Activated T-cell treated with anti-CD3 and anti-CD28 coated beads, Interleukin-2, amount 50 U/mL, for 24 hours (primary cell): ENCODE results near the gene GLB1L3.
"Not testable (repeated sequence)": the region's sequence is repeated elsewhere in the genome, so short reads cannot be mapped to it uniquely, and the experiment has no call there.

Source experiments
- DNase-seq: peaks from one replicate; pipeline ENCODE4 v3.0.0-alpha.2; 2020
- H3K27ac Mint-ChIP-seq: 2 replicates; pipeline ENCODE4 v1.8.0; 2020; ENCODE audit warnings: mild to moderate bottlenecking, mixed read lengths
- H3K27me3 Mint-ChIP-seq: 2 replicates; pipeline ENCODE4 v1.8.0; 2020; ENCODE audit warnings: mixed read lengths
- H3K36me3 Mint-ChIP-seq: 2 replicates; pipeline ENCODE4 v1.8.0; 2020; ENCODE audit warnings: low read depth, mixed read lengths
- H3K4me1 Mint-ChIP-seq: 2 replicates; pipeline ENCODE4 v1.8.0; 2020; ENCODE audit warnings: low read depth, mixed read lengths
- H3K4me3 Mint-ChIP-seq: 2 replicates; pipeline ENCODE4 v1.8.0; 2020; ENCODE audit warnings: mild to moderate bottlenecking, moderate library complexity, mixed read lengths
- H3K9me3 Mint-ChIP-seq: 2 replicates; pipeline ENCODE4 v1.8.0; 2020; ENCODE audit warnings: mixed read lengths

GLB1L3 gene

DNA sequence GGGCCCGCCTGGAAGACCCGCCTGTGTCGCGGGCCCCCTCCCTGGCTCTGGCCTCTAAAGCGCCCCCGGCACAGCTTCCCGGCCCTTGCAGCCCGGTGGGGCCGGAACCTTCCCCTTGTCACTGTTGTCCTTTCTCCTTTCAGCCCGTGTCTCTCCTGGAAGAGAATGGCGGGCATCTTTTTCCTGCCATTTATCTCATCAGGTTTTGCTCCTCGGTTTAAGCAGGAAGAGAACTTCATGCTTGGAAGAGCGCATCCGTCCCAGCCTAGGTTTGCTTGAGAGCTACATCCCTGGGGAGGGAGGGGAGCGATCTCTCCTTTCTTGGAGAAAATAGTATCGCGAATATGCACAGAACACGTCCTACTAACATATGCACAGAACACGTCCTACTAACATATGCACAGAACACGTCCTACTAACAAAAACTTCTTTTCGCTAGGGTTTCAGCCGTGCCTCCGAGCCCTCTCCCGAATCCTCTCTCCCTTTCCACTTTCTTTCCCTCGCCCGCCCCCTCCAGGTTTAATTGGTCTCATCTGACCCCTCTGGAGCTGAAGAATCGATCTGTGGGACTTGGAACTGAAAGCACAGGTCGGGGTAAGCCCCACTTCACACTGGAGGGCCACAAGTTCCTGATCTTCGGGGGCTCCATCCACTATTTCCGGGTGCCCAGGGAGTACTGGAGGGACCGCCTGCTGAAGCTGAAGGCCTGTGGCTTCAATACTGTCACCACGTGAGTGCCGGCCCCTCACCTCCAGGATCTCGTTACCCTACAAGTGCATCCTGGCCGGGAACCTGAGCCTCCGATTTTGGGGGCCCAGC, 1.2 kb downstream of the GLB1L3 start:
- DNase-seq, result no peak
- peaks cover 17% of the 10 kb centered on the region for H3K36me3 Mint-ChIP-seq
- H3K9me3 Mint-ChIP-seq, result no peaks in the 10 kb centered on the region
- peak overlapping the region; percentile 55 for H3K27ac Mint-ChIP-seq
- H3K4me3 Mint-ChIP-seq, result peak overlapping the region; percentile 76
- H3K27me3 Mint-ChIP-seq, result peaks cover 13% of the 10 kb centered on the region
- peaks cover 39% of the 10 kb centered on the region for H3K4me1 Mint-ChIP-seq

GRCh38 chr11:134278356-134278755, 2.2 kb downstream of the GLB1L3 start:
- no peaks in the 10 kb centered on the region for H3K9me3 Mint-ChIP-seq
- peaks cover 15% of the 10 kb centered on the region for H3K27me3 Mint-ChIP-seq
- H3K4me1 Mint-ChIP-seq, result peaks cover 30% of the 10 kb centered on the region
- H3K27ac Mint-ChIP-seq, result no peak overlapping the region
- no peak overlapping the region for H3K4me3 Mint-ChIP-seq
- no peak for DNase-seq
- H3K36me3 Mint-ChIP-seq, result peaks cover 10% of the 10 kb centered on the region

DNA sequence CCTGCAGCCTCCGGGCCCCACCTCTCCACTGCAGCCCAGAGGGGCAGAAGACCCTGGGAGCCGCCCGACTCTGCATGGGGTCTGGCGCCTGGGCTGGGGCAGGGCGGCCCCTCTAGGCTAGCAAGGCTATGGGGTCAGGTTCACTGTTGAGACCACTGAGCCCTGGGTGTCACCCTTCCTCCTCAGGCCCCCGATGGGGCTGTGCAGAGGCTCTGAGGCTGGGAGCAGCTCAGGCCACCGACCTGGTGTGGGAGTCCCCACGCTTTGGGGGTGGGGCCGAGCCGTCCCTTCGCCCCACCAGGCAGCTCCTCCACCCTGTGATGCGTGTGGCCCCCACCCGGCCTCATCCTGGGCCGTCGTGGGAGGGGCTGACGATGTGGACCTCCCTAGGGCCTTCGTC, 5.5 kb downstream of the GLB1L3 start:
- H3K27ac Mint-ChIP-seq, H3K4me1 Mint-ChIP-seq, H3K4me3 Mint-ChIP-seq, H3K9me3 Mint-ChIP-seq, H3K36me3 Mint-ChIP-seq, DNase-seq: not testable (repeated sequence)
- H3K27me3 Mint-ChIP-seq, result peaks cover 15% of the 10 kb centered on the region

DNA sequence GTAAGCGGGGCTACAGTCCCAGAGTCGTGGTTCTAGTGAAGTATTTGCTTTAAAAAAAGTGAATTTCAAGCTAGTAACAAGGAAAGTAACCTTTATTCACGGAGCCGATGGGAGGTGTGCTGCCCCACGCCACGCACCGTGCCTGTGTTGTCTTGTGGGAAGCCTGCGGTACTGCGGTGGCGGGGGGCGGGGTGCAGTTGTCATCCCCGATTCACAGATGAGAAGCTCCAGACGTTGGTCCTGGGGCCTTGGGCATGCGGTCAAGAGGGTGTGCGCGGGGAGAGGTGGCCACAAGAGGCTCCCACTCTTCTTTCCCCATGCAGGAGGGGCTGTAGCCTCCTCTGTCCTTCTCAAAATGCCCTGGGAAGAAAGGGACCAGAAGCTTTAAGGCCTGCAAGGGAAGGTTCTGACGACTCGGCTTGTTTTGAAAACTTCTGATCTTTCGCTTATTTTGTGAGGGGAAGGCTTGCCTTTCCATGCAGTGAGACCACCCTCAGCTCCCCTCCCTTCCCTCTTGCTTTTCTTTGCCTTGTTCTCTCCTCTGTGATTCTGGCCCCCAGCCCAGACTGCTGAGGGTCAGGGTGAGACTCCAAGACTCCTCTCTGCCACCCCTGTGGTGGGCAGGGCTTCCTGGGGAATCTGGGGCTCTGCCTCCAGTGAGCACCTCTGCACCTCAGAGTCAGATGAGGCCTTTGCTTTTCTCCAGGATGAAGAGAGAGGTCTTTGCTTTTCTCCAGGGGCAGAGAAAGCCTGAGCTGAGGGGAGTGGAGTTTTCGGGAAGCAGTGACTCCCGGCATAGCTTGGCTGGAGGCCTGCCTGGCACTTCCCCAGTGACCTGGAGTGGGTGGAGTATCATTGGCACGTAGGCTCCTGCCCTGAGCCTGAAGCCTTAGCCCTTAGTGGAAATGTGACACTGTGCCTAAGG, 6.2 kb downstream of the GLB1L3 start:
- Mint-ChIP-seq H3K27ac (no peak overlapping the region), H3K27me3 (peaks cover 11% of the 10 kb centered on the region), H3K4me1 (peaks cover under 1% of the 10 kb centered on the region), H3K36me3 (peaks cover 7% of the 10 kb centered on the region), H3K4me3 (no peak overlapping the region), H3K9me3 (no peaks in the 10 kb centered on the region)
- DNase-seq, result no peak

GRCh38 chr11:134283461-134284230, 7.5 kb downstream of the GLB1L3 start:
- DNase-seq, result no peak
- Mint-ChIP-seq H3K4me3 (no peak overlapping the region), H3K9me3 (no peaks in the 10 kb centered on the region), H3K36me3 (peaks cover 7% of the 10 kb centered on the region), H3K4me1 (no peaks in the 10 kb centered on the region), H3K27ac (no peak overlapping the region), H3K27me3 (peaks cover 4% of the 10 kb centered on the region)

GRCh38 chr11:134284349-134284748, 8.2 kb downstream of the GLB1L3 start:
- not testable (repeated sequence) for H3K27ac Mint-ChIP-seq, H3K36me3 Mint-ChIP-seq, H3K4me3 Mint-ChIP-seq, DNase-seq, H3K4me1 Mint-ChIP-seq, H3K9me3 Mint-ChIP-seq, H3K27me3 Mint-ChIP-seq

- no peak for DNase-seq
- Mint-ChIP-seq H3K36me3 (peaks cover 7% of the 10 kb centered on the region), H3K27ac (no peak overlapping the region), H3K9me3 (no peaks in the 10 kb centered on the region), H3K4me3 (no peak overlapping the region), H3K4me1 (no peaks in the 10 kb centered on the region), H3K27me3 (peaks cover under 1% of the 10 kb centered on the region)
Measured at GRCh38 chr11:134287561-134287960, 11.4 kb downstream of the GLB1L3 start.

DNA sequence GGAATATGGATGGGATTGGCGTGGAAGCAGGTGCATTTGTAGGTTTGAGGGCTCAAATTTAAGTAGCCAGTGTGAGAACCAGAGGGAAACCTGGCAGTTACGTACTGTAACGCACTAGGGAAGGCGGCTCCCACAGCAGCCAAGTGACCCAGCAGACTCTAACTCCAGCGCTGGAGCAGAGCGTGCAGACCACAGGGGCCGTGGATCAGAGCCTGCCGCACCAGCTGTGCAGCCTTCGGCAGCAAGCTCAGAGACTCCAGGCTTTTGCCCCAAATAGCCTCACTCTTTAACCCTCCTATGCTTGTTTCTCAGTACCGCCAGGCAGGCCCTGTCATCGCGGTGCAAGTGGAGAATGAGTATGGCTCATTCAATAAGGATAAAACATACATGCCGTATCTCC, 12.3 kb downstream of the GLB1L3 start:
- Mint-ChIP-seq H3K4me1 (no peaks in the 10 kb centered on the region), H3K27me3 (no peaks in the 10 kb centered on the region), H3K36me3 (peaks cover 7% of the 10 kb centered on the region), H3K4me3 (no peak overlapping the region), H3K9me3 (no peaks in the 10 kb centered on the region), H3K27ac (no peak overlapping the region)
- DNase-seq, result no peak

- H3K27ac Mint-ChIP-seq, result no peak overlapping the region
- no peaks in the 10 kb centered on the region for H3K9me3 Mint-ChIP-seq
Measured at GRCh38 chr11:134289167-134289566, 13.0 kb downstream of the GLB1L3 start.

GRCh38 chr11:134289789-134290188, 13.6 kb downstream of the GLB1L3 start:
- no peak for DNase-seq
- H3K27ac Mint-ChIP-seq, result no peak overlapping the region
- no peaks in the 10 kb centered on the region for H3K27me3 Mint-ChIP-seq
- no peaks in the 10 kb centered on the region for H3K4me1 Mint-ChIP-seq
- H3K4me3 Mint-ChIP-seq, result no peak overlapping the region
- H3K36me3 Mint-ChIP-seq, result no peaks in the 10 kb centered on the region
- H3K9me3 Mint-ChIP-seq, result no peaks in the 10 kb centered on the region

More at GRCh38 chr11:134289167-134289566, 13.0 kb downstream of the GLB1L3 start:
- DNase-seq, result no peak
- Mint-ChIP-seq H3K36me3 (peaks cover under 1% of the 10 kb centered on the region), H3K4me1 (no peaks in the 10 kb centered on the region), H3K4me3 (no peak overlapping the region), H3K27me3 (no peaks in the 10 kb centered on the region)

GRCh38 chr11:134290646-134291045, 14.5 kb downstream of the GLB1L3 start:
- H3K27ac Mint-ChIP-seq, result no peak overlapping the region
- no peak overlapping the region for H3K4me3 Mint-ChIP-seq
- H3K9me3 Mint-ChIP-seq, result no peaks in the 10 kb centered on the region
- no peaks in the 10 kb centered on the region for H3K27me3 Mint-ChIP-seq
- H3K4me1 Mint-ChIP-seq, result no peaks in the 10 kb centered on the region
- no peaks in the 10 kb centered on the region for H3K36me3 Mint-ChIP-seq
- no peak for DNase-seq

- Mint-ChIP-seq H3K27ac (no peak overlapping the region), H3K27me3 (no peaks in the 10 kb centered on the region), H3K9me3 (no peaks in the 10 kb centered on the region), H3K4me3 (no peak overlapping the region), H3K4me1 (no peaks in the 10 kb centered on the region), H3K36me3 (no peaks in the 10 kb centered on the region)
- no peak for DNase-seq
Measured at GRCh38 chr11:134291196-134291595, 15.0 kb downstream of the GLB1L3 start.

GRCh38 chr11:134292661-134293060, 16.5 kb downstream of the GLB1L3 start:
- H3K27ac Mint-ChIP-seq, result no peak overlapping the region
- no peaks in the 10 kb centered on the region for H3K9me3 Mint-ChIP-seq
- DNase-seq, result no peak
- H3K4me1 Mint-ChIP-seq, result no peaks in the 10 kb centered on the region
- no peak overlapping the region for H3K4me3 Mint-ChIP-seq
- H3K27me3 Mint-ChIP-seq, result no peaks in the 10 kb centered on the region
- no peaks in the 10 kb centered on the region for H3K36me3 Mint-ChIP-seq
